DND-41 (cell line): ENCODE results near the gene CDH23.
A peak's percentile ranks its signal among the peaks of the same experiment; 100 is the strongest.

Experiments used
- ATAC-seq: fragments of 200-7000 bp; cut with Tn5 transposase; 3 replicates; pipeline ENCODE4 v1.9.1; 2021; ENCODE audit warnings: low read depth; ENCODE audit not compliant: insufficient read depth
- DNase-seq: peaks from one replicate; pipeline ENCODE4 v3.0.0-alpha.2; 2020
- H2AFZ ChIP-seq: 2 replicates; pipeline ENCODE4 v1.6.0; 2012; ENCODE audit warnings: low read depth, low read length
- H3K27ac ChIP-seq: 2 replicates; pipeline ENCODE4 v1.5.1; 2012; ENCODE audit warnings: low read length, inconsistent platforms
- H3K27me3 ChIP-seq: fragments of 200-600 bp; sonication (generic); 2 replicates; pipeline ENCODE4 v1.6.0; 2012; ENCODE audit warnings: low read length, mild to moderate bottlenecking, inconsistent platforms; ENCODE audit not compliant: insufficient read depth, poor library complexity
- H3K36me3 ChIP-seq: 2 replicates; pipeline ENCODE4 v1.5.1; 2012; ENCODE audit warnings: low read length, inconsistent platforms; ENCODE audit not compliant: insufficient read depth
- H3K4me1 ChIP-seq: 2 replicates; pipeline ENCODE4 v1.5.1; 2012; ENCODE audit warnings: mild to moderate bottlenecking, low read length; ENCODE audit not compliant: insufficient read depth
- H3K4me2 ChIP-seq: 2 replicates; pipeline ENCODE4 v1.6.0; 2012; ENCODE audit warnings: mild to moderate bottlenecking, moderate library complexity, low read length, inconsistent platforms; ENCODE audit not compliant: insufficient read depth
- H3K4me3 ChIP-seq, 2 experiments: fragments of 200-600 bp in 1 of 2; shearing (Covaris generic) in 1 of 2; 2 replicates each; pipeline ENCODE4 v1.5.1; 2012 to 2016; ENCODE audit warnings: inconsistent platforms in 2 of 2, low read length in 2 of 2, mild to moderate bottlenecking in 2 of 2, low read depth in 1 of 2, moderate library complexity in 1 of 2
- H3K79me2 ChIP-seq: 2 replicates; pipeline ENCODE4 v1.6.0; 2012; ENCODE audit warnings: low read length, inconsistent platforms; ENCODE audit not compliant: insufficient read depth
- H3K9ac ChIP-seq: 2 replicates; pipeline ENCODE4 v1.6.0; 2012; ENCODE audit warnings: low read depth, mild to moderate bottlenecking, inconsistent platforms, low read length, moderate library complexity
- H3K9me3 ChIP-seq: 2 replicates; pipeline ENCODE4 v1.5.1; 2012; ENCODE audit warnings: low read length, moderate library complexity, mild to moderate bottlenecking, inconsistent platforms; ENCODE audit not compliant: insufficient read depth, severe bottlenecking
- H4K20me1 ChIP-seq: 2 replicates; pipeline ENCODE4 v1.6.0; 2012; ENCODE audit warnings: low read length; ENCODE audit not compliant: insufficient read depth
- EZH2 ChIP-seq: IDR thresholded peaks from 3 replicates; pipeline ENCODE4 v1.6.1; 2012; ENCODE audit warnings: borderline replicate concordance, low read depth, mild to moderate bottlenecking, moderate library complexity, low read length, inconsistent platforms; ENCODE audit not compliant: severe bottlenecking
- TF ChIP-seq, protein P1 (sequence below): IDR thresholded peaks from 2 replicates; pipeline ENCODE4 v1.5.1; 2012; ENCODE audit warnings: borderline replicate concordance, low read length, moderate library complexity, mild to moderate bottlenecking; ENCODE audit not compliant: poor library complexity, severe bottlenecking; ENCODE audit errors: extremely low read depth

Gene CDH23

DNA sequence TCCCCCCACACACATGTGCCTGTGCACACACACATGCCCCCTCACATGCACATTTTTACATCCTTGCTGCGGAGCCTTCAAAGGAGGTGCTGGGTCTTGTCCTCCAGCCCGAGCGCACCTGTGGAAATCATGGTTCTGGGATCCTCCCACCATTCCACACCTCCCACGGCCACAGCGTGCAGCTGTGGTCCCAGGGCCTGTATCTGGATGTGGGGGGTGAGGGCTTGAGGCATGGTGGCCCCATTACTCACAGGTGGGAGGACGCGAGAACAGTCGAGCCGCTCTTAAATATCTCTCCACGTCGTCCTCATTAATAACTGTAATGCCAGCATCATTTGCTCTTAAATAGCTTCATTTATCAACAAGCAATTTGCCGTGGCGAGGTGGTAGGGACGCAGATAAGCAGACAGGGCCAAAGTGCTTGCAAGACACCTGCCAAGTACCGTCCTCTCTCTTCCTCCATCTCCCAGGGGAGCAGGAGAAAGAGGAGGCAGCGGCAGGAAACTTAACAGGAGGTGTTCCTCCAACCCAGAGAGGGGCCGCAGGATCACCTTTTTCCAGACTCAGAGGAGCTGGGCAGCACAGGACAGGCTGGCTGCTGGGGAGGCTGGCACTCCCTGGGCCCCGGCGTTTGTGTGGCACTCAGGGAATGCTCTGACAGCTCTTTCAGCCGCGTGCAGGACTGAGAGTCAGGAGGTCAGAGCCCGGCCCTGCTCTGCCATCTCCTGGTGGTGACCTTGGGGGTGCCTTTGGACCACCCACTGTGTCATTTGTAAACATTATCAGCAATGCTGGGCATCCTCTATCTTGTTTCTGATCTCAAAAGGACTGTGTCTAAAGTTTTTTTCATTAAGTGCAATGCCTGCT is 87.4 kb downstream of the CDH23 start:
- Histone ChIP-seq H3K36me3 (no peaks in the 10 kb centered on the region), H3K9me3 (no peaks in the 10 kb centered on the region), H2AFZ (no peak overlapping the region), H3K4me1 (no peaks in the 10 kb centered on the region), H3K4me2 (no peak overlapping the region), H4K20me1 (no peaks in the 10 kb centered on the region), H3K9ac (no peak overlapping the region), H3K4me3 (no peak overlapping the region), H3K27me3 (peaks cover 6% of the 10 kb centered on the region), H3K79me2 (no peaks in the 10 kb centered on the region), H3K27ac (no peak overlapping the region)
- DNase-seq (no peak), ATAC-seq (no peak)
- TF ChIP-seq, protein P1, sequence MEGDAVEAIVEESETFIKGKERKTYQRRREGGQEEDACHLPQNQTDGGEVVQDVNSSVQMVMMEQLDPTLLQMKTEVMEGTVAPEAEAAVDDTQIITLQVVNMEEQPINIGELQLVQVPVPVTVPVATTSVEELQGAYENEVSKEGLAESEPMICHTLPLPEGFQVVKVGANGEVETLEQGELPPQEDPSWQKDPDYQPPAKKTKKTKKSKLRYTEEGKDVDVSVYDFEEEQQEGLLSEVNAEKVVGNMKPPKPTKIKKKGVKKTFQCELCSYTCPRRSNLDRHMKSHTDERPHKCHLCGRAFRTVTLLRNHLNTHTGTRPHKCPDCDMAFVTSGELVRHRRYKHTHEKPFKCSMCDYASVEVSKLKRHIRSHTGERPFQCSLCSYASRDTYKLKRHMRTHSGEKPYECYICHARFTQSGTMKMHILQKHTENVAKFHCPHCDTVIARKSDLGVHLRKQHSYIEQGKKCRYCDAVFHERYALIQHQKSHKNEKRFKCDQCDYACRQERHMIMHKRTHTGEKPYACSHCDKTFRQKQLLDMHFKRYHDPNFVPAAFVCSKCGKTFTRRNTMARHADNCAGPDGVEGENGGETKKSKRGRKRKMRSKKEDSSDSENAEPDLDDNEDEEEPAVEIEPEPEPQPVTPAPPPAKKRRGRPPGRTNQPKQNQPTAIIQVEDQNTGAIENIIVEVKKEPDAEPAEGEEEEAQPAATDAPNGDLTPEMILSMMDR, result no peak
- TF ChIP-seq EZH2, result no peak

DNA sequence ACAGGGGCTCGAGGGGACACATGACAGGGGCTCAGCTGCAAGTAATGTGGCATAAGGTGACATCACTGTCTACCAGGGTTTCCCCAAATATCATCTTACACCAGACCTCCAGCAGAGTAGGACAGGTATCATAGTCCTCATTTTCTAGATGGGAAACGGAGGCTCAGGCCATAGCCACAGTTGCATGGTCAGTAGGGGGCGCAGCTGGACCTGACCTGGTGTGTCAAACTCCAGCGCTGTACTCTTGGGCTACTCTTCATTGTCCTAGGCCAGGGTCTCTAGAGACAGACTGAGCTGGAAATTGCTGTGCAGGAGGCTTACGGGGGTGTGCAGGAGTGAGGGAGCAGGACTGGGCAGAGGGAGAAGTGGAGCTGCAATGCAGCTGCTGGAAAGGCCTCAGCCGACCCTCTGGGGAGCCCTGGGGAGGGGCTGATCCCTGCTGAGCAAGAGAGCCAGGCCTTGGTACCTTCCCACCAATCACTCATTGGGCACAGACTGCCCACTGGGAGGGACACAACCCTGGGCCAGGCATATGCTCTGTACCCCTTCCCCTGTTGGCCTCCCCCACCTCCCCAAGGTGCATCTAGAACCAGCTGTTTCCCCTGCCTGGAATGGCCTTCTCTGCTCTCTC is 89.9 kb downstream of the CDH23 start:
- Histone ChIP-seq H3K9ac (no peak overlapping the region), H3K4me2 (no peak overlapping the region), H3K27ac (no peak overlapping the region), H3K4me3 (no peak overlapping the region), H3K27me3 (no peaks in the 10 kb centered on the region), H3K4me1 (no peaks in the 10 kb centered on the region), H3K79me2 (no peaks in the 10 kb centered on the region), H3K36me3 (no peaks in the 10 kb centered on the region), H3K9me3 (no peaks in the 10 kb centered on the region), H2AFZ (no peak overlapping the region), H4K20me1 (no peaks in the 10 kb centered on the region)
- DNase-seq (peak; percentile 15), ATAC-seq (no peak)
- TF ChIP-seq, protein P1, result peak; percentile 49
- TF ChIP-seq EZH2, result no peak

DNA sequence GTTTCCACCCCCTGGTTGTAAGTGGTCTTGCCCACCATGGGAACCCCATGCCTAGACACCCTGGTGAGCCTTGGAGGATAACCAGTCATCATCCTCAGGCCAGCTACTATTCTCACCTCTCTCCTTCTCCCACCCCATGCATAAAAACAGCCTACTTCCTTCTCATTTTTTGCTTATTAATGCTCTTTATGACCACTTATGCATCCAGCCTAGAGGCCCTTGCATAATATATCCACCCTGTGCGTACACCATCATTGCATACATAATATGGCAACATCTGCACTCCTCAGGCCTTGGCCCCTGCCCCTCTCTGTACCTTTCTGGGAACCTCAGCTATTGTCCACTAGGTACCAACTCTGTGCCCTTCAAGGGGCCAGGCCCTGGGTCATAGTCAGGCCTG is 91.0 kb downstream of the CDH23 start:
- DNase-seq (no peak), ATAC-seq (no peak)
- Histone ChIP-seq H3K4me1 (no peaks in the 10 kb centered on the region), H3K27me3 (no peaks in the 10 kb centered on the region), H3K9ac (no peak overlapping the region), H2AFZ (no peak overlapping the region), H3K79me2 (no peaks in the 10 kb centered on the region), H4K20me1 (no peaks in the 10 kb centered on the region), H3K4me3 (no peak overlapping the region), H3K4me2 (no peak overlapping the region), H3K9me3 (no peaks in the 10 kb centered on the region), H3K27ac (no peak overlapping the region), H3K36me3 (no peaks in the 10 kb centered on the region)
- no peak for TF ChIP-seq EZH2
- TF ChIP-seq, protein P1, result no peak
